ENCODE results near the gene UNC13C. TPM values are rescaled to one million over a fixed set of nuclear protein-coding genes. Genes with fewer than 3 reads are reported as not detected.

UNC13C gene
- total and polyA plus RNA-seq, 2 experiments from 2014 or later = not detected

- H3K4me1 ChIP-seq (ENCODE audit: insufficient read depth) = no peaks in the 10 kb centered on the region
- in situ Hi-C loops (cut with MboI) = no loop called here
- no peak overlapping the region for H3K9ac ChIP-seq
- TF ChIP-seq EZH2phosphoT487 (IDR thresholded peaks at IDR 0.05; ENCODE audit: insufficient read depth, low read depth) (no peak), EZH2 (IDR thresholded peaks at IDR 0.05; ENCODE audit: insufficient read depth, poor library complexity, severe bottlenecking) (no peak)
- no peaks in the 10 kb centered on the region for H3K36me3 ChIP-seq (ENCODE audit: low read depth)
- DNase-seq = no peak
- no peaks in the 10 kb centered on the region for H3K9me3 ChIP-seq (ENCODE audit: low read depth)
- H3K79me2 ChIP-seq (ENCODE audit: insufficient read depth) = no peaks in the 10 kb centered on the region
- no peak overlapping the region for H3K27ac ChIP-seq
- H4K20me1 ChIP-seq (ENCODE audit: insufficient read depth) = no peaks in the 10 kb centered on the region
- no peak overlapping the region for H3K4me3 ChIP-seq
- no peak overlapping the region for H2AFZ ChIP-seq
- WGBS, 2 experiments (ENCODE audit: low coverage in 1 of 2, low lambda C conversion rate in 2 of 2, missing lambda C conversion rate in 2 of 2) = 0% methylated on average over 1 of the region's 1 CpG
- H3K9me2 ChIP-seq (ENCODE audit: insufficient read depth) = no peaks in the 10 kb centered on the region
- no peaks in the 10 kb centered on the region for H3K27me3 ChIP-seq (replicated peaks; ENCODE audit: insufficient read depth)
- no peak overlapping the region for H3K4me2 ChIP-seq (ENCODE audit: unreplicated experiment)
- no peaks in the 10 kb centered on the region for H3F3A ChIP-seq (ENCODE audit: insufficient read depth)
Measured at GRCh38 chr15:53982876-53983275, 4.6 kb downstream of the UNC13C start.

GRCh38 chr15:53984221-53984620 is 6.0 kb downstream of the UNC13C start:
- no peak for DNase-seq
- Histone ChIP-seq H3K4me2 (ENCODE audit: unreplicated experiment) (no peak overlapping the region), H3K4me3 (no peak overlapping the region), H3K27ac (no peak overlapping the region), H3F3A (ENCODE audit: insufficient read depth) (no peaks in the 10 kb centered on the region), H3K36me3 (ENCODE audit: low read depth) (no peaks in the 10 kb centered on the region), H3K79me2 (ENCODE audit: insufficient read depth) (no peaks in the 10 kb centered on the region), H3K9ac (no peak overlapping the region), H2AFZ (no peak overlapping the region), H4K20me1 (ENCODE audit: insufficient read depth) (no peaks in the 10 kb centered on the region), H3K9me2 (ENCODE audit: insufficient read depth) (no peaks in the 10 kb centered on the region), H3K27me3 (replicated peaks; ENCODE audit: insufficient read depth) (no peaks in the 10 kb centered on the region), H3K4me1 (ENCODE audit: insufficient read depth) (no peaks in the 10 kb centered on the region), H3K9me3 (ENCODE audit: low read depth) (no peaks in the 10 kb centered on the region)
- TF ChIP-seq EZH2 (IDR thresholded peaks at IDR 0.05; ENCODE audit: insufficient read depth, poor library complexity, severe bottlenecking) (no peak), EZH2phosphoT487 (IDR thresholded peaks at IDR 0.05; ENCODE audit: insufficient read depth, low read depth) (no peak)
- in situ Hi-C loops (cut with MboI) = no loop called here
- 10 to 23% methylated on average over 1 of the region's 1 CpG for WGBS, 2 experiments (ENCODE audit: low coverage in 1 of 2, low lambda C conversion rate in 2 of 2, missing lambda C conversion rate in 2 of 2)

- H2AFZ ChIP-seq = no peak overlapping the region
- H3K27me3 ChIP-seq (replicated peaks; ENCODE audit: insufficient read depth) = no peaks in the 10 kb centered on the region
- DNase-seq = no peak
- no peaks in the 10 kb centered on the region for H3K36me3 ChIP-seq (ENCODE audit: low read depth)
- no peak overlapping the region for H3K27ac ChIP-seq
- no peaks in the 10 kb centered on the region for H4K20me1 ChIP-seq (ENCODE audit: insufficient read depth)
- TF ChIP-seq EZH2phosphoT487 (IDR thresholded peaks at IDR 0.05; ENCODE audit: insufficient read depth, low read depth) (no peak), EZH2 (IDR thresholded peaks at IDR 0.05; ENCODE audit: insufficient read depth, poor library complexity, severe bottlenecking) (no peak)
- H3K4me3 ChIP-seq = no peak overlapping the region
- no peaks in the 10 kb centered on the region for H3F3A ChIP-seq (ENCODE audit: insufficient read depth)
- no peak overlapping the region for H3K9ac ChIP-seq
- H3K9me2 ChIP-seq (ENCODE audit: insufficient read depth) = no peaks in the 10 kb centered on the region
- no peaks in the 10 kb centered on the region for H3K4me1 ChIP-seq (ENCODE audit: insufficient read depth)
- no peaks in the 10 kb centered on the region for H3K79me2 ChIP-seq (ENCODE audit: insufficient read depth)
- 17 to 27% methylated on average over 4 of the region's 4 CpGs for WGBS, 2 experiments (ENCODE audit: low coverage in 1 of 2, low lambda C conversion rate in 2 of 2, missing lambda C conversion rate in 2 of 2)
- H3K9me3 ChIP-seq (ENCODE audit: low read depth) = no peaks in the 10 kb centered on the region
- in situ Hi-C loops (cut with MboI) = no loop called here
- no peak overlapping the region for H3K4me2 ChIP-seq (ENCODE audit: unreplicated experiment)
Measured at GRCh38 chr15:53985562-53985961, 7.3 kb downstream of the UNC13C start.

GRCh38 chr15:53987480-53987879 is 9.2 kb downstream of the UNC13C start:
- Histone ChIP-seq H3K4me2 (ENCODE audit: unreplicated experiment) (no peak overlapping the region), H4K20me1 (ENCODE audit: insufficient read depth) (no peaks in the 10 kb centered on the region), H3K79me2 (ENCODE audit: insufficient read depth) (no peaks in the 10 kb centered on the region), H3K4me1 (ENCODE audit: insufficient read depth) (no peaks in the 10 kb centered on the region), H3F3A (ENCODE audit: insufficient read depth) (no peaks in the 10 kb centered on the region), H2AFZ (no peak overlapping the region), H3K36me3 (ENCODE audit: low read depth) (no peaks in the 10 kb centered on the region), H3K4me3 (no peak overlapping the region), H3K9me3 (ENCODE audit: low read depth) (no peaks in the 10 kb centered on the region), H3K9ac (no peak overlapping the region), H3K9me2 (ENCODE audit: insufficient read depth) (no peaks in the 10 kb centered on the region), H3K27me3 (replicated peaks; ENCODE audit: insufficient read depth) (no peaks in the 10 kb centered on the region), H3K27ac (no peak overlapping the region)
- in situ Hi-C loops (cut with MboI) = no loop called here
- no peak for DNase-seq
- TF ChIP-seq EZH2phosphoT487 (IDR thresholded peaks at IDR 0.05; ENCODE audit: insufficient read depth, low read depth) (no peak), EZH2 (IDR thresholded peaks at IDR 0.05; ENCODE audit: insufficient read depth, poor library complexity, severe bottlenecking) (no peak)
- 14 to 15% methylated on average over 2 of the region's 2 CpGs for WGBS, 2 experiments (ENCODE audit: low coverage in 1 of 2, low lambda C conversion rate in 2 of 2, missing lambda C conversion rate in 2 of 2)

- Histone ChIP-seq H3K9ac (no peak overlapping the region), H4K20me1 (ENCODE audit: insufficient read depth) (no peaks in the 10 kb centered on the region), H3K4me3 (no peak overlapping the region), H3K27ac (no peak overlapping the region), H3K27me3 (replicated peaks; ENCODE audit: insufficient read depth) (no peaks in the 10 kb centered on the region), H3K4me2 (ENCODE audit: unreplicated experiment) (no peak overlapping the region), H3K9me2 (ENCODE audit: insufficient read depth) (no peaks in the 10 kb centered on the region), H3K4me1 (ENCODE audit: insufficient read depth) (no peaks in the 10 kb centered on the region), H3K36me3 (ENCODE audit: low read depth) (no peaks in the 10 kb centered on the region), H2AFZ (no peak overlapping the region), H3F3A (ENCODE audit: insufficient read depth) (no peaks in the 10 kb centered on the region), H3K79me2 (ENCODE audit: insufficient read depth) (no peaks in the 10 kb centered on the region), H3K9me3 (ENCODE audit: low read depth) (no peaks in the 10 kb centered on the region)
- DNase-seq = no peak
- TF ChIP-seq EZH2phosphoT487 (IDR thresholded peaks at IDR 0.05; ENCODE audit: insufficient read depth, low read depth) = no peak
- no peak for TF ChIP-seq EZH2 (IDR thresholded peaks at IDR 0.05; ENCODE audit: insufficient read depth, poor library complexity, severe bottlenecking)
- in situ Hi-C loops (cut with MboI) = no loop called here
- 11 to 23% methylated on average over 2 of the region's 2 CpGs for WGBS, 2 experiments (ENCODE audit: low coverage in 1 of 2, low lambda C conversion rate in 2 of 2, missing lambda C conversion rate in 2 of 2)
Measured at GRCh38 chr15:54007256-54007655, 29.0 kb downstream of the UNC13C start.
